Activated CD4-positive, alpha-beta T cell treated with anti-CD3 and anti-CD28 coated beads, Interleukin-10, Interleukin-2, amounts not matched to agents 100 ng/mL and 50 ng/mL, durations not matched to agents 16 hours and 8 hours (primary cell): Measurements from ENCODE around the gene PYDC2.

Experiments used
- DNase-seq: peaks from one replicate; pipeline ENCODE4 v3.0.0-alpha.2; 2020

Gene PYDC2

DNA sequence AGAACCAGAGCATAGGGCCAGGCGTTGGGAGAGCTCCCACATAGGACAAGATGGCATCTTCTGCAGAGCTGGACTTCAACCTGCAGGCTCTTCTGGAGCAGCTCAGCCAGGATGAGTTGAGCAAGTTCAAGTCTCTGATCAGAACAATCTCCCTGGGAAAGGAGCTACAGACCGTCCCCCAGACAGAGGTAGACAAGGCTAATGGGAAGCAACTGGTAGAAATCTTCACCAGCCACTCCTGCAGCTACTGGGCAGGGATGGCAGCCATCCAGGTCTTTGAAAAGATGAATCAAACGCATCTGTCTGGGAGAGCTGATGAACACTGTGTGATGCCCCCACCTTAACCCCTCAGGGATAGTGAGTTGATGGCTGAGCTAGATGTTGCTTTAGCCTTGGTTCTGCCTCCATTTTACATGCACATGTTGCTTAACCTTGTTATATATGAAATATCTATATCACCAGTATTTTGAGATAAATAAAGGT, at the start of gene PYDC2:
Gene PYDC2 (plus strand): TSS at position 51 of the 483 bp plus-strand sequence. CDS start 0 bp downstream, at position 51.
- no peak for DNase-seq

DNA sequence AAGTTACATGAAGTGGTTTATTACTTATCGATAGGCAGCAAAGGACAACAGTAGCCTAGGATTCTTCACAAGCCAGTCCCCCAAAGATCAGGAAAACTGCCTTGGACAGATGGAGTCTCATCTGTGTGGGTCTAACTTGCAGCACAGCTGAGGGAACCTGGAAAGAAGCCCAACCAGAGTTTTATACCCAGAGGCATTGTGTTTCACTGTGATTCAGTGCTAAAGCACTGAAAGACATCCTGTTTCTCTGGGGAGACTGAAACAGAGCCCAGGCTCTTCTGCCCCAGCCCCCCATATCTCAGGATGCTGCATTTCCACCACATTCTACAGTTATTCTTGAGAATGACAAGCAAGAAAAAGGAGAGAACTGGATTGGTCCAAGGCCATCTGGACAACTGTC, 48.2 kb upstream of the PYDC2 start:
- no peak for DNase-seq

DNA sequence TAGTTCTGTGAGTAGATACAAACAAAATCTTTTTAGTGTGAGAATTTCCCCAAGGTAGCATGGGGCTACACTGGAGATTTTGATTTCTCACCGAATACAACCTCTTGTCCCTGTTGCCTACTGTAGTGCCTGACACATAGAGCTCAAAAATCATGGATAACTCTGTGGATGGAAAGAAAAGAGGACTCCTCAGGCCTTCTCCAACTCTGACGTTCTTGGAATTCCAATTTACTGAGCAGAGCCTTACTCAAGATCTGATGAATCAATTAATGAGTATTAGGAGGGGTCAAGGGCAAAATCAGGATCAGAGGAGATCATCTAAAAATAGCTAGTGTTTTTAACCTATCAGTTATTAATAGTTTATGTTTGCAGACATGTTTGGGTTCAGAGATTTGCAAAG, 46.7 kb upstream of the PYDC2 start:
- DNase-seq: no peak

DNA sequence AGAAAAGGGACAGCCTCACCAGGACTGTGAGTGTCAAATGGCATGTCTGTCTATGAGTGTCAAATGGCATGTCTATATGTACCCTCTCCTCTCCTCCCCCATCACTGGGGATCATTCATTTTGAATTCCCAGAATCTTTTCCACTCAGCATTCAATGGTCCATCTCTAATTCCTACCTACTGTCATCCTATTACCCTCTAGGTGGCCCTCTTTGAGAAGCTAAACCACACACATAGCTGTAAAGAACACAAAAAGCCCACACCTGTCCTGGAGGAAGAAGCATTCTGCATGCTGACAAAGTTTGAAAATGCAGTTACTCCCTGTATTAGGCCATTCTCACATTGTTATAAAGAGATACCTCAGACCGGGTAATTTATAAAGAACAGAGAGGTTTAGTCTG, 46.2 kb upstream of the PYDC2 start:
- DNase-seq: no peak

DNA sequence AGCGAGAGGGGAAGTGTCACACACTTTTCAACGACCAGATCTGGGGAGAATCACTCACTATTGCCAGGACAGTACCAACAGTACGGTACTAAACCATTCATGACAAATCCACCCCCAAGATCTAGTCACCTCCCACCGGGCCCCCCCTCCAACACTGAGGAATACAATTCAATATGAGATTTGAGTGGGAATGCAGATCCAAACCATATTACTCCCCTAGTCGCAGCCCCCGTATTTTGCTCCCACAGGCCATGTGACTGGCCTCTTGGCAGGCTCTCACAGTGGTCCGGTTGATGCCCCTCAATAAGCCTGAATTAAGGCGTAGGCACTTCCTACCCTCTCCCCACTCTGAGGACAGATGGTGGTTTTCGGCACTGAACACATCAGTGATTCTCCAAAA, 45.4 kb upstream of the PYDC2 start:
- no peak for DNase-seq

DNA sequence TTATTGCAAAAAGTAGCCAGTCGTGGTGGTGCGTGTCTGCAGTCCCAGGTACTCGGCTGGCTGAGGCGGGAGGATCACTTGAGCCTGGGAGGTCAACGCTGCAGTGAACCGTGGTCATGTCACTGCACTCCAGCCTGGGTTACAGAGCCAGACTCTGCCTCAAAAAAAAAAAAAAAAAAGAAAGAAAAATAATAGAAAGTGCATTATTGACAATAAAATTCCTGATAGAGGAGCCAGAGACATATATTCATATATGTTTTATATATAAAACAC, 43.6 kb upstream of the PYDC2 start:
- no peak for DNase-seq

DNA sequence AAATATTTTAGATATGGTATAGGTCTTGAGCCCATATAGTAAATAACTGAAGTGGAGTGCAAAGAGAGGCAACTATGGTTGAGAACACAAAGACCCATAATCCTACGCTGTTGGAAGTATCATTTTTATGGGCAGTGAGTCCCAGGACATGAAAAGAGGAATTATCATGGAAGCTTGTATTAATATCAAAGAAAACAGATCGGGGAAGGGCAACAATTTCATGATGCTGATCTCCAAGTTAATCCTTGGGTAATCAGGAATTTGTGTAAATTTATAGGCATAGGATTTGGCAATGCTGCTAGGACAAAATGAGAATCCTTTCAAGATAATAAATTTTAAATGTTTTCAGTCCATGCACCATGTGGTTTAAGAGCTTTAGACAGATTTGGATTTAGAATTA, 40.2 kb upstream of the PYDC2 start:
- no peak for DNase-seq

DNA sequence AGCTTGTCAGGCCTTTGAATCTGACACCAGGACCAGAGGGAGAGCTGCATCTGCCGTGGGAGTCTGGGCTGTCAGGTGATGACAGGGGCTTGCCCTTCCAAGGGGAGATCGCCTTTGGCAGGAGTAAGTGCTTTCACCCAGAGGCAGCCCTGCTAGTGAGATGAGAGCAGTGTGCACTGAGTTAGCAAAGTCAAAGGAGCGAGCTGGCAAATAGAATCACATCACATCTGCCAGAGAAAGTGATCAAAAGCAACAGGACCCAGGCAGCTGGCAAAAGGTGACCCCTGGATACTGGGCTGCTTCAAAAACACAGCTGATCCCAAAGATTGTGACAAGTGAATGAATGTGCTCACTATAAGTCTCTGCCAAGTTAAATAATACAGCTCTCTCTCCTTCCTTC, 36.1 kb upstream of the PYDC2 start:
- DNase-seq: no peak

DNA sequence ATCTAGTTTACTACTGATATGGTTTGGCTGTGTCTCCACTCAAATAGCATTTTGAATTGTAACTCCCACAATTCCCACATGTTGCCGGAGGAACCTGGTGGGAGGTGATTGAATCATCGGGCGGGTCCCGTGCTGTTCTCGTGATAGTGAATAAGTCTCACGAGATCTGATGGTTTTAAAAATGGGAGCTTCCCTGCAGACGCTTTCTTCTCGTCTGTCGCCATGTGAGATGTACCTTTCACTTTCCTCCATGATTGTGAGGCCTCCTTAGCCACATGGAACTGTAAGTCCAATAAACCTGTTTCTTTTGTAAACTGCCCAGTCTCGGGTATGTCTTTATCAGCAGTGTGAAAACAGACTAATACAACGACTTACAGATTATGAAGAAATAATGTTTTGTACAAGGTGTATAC, 35.6 kb upstream of the PYDC2 start:
- no peak for DNase-seq

DNA sequence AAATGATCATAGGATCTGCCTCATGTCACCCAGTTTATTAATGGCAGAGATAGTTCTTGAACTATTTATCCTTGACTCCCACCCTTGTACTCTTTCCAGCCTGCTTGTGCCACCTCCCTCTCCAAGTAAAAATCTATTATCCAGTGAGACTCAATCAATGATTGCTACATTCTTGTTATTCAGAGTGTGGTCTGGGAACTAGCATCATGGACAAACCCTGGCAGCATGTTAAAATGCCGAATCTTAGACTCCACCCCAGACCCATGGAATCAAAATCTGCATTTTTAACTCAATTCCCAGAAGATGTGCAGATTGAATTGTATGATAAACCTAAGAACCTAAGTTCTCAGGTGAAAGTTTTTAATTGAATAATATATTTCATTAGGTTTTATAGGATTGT, 34.7 kb upstream of the PYDC2 start:
- DNase-seq: no peak

DNA sequence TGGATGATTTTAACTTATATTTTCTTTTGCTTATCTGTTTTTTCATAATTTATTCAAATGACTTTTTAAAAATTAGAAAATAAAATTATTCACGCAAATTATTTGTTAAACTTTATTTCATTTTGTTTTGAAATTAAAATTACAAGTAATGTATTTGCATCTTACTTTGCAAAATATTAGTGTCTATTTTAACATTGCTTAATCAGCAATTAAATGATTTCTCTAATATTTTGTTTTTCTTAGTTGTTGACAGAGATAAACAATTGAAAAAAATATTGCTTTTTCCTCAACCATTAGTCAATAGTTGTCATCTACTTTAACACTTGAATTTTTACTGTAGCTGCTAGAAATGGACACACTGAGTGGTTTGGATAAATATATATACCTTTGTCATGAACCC, 32.8 kb upstream of the PYDC2 start:
- DNase-seq: no peak

DNA sequence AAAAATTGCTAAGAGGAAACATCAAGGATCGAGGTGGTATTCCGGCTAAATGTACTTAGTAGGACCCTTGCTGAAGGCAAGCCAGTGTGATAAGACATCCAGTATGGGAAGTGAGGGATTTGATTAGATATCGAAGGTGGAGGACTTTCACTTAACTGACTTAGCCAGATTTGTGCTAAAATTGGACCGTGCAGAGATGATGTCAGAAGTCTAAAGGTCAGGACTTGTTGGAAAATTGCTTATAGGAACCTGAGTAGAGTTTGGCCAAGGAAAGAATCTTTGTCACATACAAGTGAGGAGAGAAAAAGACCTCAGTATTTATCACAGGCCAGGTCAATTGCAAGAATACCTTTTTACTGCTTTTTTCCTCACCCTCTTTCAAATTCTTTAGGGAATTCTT, 30.9 kb upstream of the PYDC2 start:
- no peak for DNase-seq

DNA sequence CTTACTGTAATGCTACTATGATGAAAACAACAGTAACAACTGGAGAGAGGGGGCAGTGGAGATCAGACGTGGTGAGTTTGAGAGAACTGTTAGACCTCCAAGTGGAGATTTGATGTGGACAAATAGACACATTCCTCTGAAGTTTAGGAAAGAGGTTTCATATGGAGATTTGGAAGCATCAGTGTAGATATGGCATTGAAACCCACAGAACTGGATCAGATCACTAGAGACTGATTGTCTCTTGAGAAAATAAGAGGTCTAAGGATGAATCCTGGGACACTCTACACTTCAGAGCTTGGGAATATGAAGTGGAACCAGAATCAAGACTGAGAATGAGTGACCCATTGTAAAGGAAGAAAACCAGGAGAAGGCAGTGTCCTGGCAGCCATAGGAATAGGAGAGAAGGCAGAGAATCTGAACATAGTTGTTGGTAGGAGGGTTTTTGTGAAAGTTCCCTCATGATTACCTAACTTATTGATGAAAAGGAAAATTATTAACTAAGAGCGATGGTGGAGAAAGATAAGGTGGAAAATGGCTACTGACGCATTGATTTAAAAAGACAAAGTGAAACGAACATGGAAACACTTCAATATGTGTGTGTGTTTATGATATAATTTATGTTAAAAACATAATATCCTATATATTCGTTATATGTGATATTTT, 29.7 kb upstream of the PYDC2 start:
- DNase-seq: no peak

DNA sequence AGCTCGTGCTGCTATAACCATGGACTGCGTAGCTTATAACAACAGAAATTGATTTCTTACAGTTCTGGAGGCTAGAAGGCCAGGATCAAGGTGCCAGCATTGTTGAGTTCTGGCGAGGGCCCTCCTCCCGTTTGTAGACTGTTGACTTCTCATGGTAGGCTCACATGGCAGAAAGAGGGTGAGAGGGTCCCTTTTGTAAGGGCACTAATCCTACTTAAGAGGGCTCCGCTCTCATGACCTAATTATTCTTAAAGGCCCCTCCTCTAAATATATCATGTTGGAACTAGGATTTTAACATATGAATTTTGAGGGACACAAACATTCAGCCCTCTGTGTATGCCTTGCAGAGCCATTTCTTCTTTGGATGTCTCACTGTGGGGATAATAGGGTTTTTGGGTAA, 28.8 kb upstream of the PYDC2 start:
- no peak for DNase-seq

DNA sequence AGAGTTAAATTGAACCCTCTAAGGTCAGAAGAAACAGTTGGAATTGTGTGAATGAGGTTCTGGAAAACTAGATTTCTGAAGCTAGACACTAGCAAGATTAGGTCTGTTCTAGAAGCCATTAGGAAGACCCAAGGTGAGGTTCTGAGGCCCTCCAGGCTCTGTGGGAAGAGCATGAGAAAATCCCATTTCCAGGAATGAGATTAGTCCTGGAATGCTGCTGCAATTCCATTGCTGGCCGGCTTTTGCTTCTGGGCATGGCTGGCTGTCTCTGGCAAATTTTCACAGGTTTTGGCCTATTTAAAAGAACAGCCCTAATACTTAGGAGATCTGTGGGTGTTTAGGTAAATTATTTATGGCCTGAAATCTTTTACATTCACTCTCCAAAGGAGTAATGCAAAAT, 26.9 kb upstream of the PYDC2 start:
- DNase-seq: no peak

DNA sequence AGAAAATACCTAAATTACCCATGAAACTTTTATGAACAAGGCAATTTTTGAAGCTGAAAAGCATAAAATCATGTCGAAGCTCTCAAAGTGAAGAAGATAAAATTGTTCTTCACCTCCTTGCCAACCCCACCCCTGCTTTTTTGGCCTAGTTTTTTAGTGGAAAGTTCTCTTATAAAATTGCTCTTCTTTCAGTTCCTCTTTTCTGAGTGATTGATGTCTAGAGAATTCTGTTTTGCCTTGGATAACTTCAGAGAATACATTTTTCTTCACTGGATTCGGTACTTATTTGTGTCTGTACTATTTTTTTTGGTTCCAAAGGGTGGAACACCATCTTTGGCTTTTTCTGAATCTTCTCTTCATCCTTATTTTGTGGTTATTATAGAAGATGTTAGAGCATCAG, 25.0 kb upstream of the PYDC2 start:
- DNase-seq: no peak

DNA sequence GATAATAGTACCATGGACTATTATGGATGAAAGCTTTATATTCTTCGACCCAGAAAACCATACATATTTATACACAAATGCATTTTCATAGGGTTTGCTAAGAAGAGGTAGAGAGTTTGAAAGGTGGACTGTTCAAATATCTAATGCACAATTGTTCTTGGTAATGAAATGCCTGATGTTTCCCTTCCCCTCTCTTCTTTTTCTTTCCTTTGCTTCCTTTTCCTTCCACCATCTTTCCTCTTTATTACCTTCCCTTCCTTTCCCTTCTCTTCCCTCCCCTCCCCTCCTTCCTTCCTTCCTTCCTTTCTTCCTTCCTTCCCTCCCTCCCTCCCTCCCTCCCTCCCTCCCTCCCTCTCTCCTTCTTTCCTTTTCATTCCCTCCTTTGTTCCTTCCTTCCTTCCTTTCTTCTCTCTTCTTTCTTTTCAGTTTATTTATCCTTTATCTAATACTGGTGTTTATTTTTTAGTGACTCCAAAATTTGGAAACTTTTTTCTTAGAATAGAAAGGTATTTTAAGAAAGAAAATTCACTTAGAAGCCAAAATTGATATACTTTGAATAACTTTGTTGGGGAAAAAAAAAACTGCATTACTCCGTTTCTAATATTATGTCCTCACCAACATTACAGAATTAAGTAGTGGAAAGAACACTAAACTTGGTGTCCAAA, 22.7 kb upstream of the PYDC2 start:
- DNase-seq: no peak

DNA sequence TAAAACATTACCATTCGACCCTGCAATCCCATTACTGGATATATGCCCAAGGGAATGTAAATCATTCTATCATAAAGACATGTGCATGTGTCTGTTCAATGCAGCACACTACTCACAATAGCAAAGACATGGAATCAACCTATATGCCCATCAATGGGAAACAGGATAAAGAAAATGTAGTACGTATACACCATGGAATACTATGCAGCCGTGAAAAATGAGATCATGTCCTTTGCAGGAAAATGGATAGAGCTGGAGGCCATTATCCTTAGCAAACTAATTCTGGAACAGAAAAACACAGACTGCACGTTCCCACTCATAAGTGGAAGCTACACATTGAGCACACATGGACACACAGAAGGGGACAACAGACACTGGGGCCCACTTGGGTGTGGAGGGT, 20.4 kb upstream of the PYDC2 start:
- no peak for DNase-seq

DNA sequence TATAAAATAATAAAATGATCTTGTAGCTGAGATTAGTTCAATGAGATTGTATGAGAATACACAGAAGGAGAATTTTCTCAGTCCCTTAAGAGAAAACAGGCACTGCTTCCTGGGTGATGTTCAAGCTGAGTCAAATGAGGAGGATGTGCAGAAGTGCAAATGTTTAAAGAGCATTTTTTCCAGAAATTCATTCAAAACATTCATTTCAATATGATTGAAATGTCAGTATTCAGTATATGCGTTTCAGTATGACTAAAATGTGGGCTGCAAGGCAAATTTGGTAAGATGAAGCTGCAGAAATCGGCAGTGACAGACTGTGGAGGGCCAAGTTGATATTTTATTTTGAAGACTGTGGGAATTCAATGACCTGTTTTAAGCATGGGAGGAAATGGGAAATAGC, 19.3 kb upstream of the PYDC2 start:
- peak; percentile 55 for DNase-seq

DNA sequence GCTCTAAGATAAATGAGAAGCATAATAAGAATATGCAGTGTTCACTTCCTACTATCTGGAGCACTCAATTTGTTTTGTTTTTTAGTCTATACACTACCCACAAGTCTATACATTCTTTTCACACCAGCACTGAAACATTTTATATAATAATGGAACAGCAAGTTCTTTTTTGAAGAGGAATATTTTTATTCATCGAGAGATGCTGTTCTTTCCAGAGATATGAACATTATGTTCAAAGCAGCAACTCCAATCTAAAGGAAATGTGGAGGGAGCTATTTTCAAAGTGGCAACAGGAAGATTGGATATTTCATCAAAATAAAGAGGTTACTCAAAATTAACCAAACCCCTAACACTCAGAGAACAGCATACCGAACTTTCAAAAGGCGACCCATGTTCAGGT, 16.4 kb upstream of the PYDC2 start:
- no peak for DNase-seq

DNA sequence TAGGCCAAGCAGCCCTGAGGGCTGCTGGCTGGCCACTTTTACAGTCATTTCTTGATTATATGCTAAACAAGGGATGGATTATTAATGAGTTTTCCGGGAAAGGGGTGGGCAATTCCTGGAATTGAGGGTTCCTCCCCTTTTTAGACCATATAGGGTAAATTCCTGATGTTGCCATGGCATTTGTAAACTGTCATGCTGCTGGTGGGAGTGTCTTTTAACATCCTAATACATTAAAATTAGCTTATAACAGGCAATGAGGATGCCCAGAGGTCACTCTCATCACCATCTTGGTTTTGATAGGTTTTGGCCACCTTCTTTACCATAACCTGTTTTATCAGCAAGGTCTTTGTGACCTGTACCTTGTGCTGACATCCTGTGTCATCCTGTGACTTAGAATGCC, 11.7 kb upstream of the PYDC2 start:
- DNase-seq: no peak

DNA sequence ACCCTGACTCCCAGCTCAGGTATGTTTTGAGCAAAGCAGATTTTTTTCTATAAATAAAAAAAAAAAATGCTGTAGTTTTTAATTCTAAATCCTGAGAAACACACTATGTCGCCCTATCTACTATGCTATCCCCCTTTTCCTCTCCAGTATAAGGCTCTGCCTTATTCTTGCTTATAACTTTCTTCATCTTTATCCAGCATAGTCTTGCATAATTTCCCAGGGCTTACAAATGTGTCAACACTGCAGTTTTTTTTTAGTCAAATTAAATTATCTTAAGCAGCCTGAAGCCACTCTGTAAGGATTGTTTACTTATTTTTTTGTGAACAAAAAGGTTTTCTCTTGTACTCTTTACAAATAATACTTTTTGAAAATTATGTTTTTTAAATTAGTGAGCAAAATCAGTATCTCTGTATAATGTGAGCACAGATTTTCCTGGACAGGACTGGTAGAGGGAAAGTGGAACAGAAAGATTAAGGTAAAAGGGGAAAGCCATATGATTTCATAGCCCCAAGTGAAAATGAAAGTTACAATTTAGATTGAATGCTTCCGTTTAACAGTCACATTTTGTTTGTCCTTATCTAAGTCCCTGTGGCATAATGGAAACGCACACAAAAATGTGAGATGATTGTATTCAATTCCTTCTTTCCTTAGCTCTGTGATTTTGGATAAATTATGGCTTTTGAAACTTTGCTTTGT, 5.6 kb upstream of the PYDC2 start:
- no peak for DNase-seq

DNA sequence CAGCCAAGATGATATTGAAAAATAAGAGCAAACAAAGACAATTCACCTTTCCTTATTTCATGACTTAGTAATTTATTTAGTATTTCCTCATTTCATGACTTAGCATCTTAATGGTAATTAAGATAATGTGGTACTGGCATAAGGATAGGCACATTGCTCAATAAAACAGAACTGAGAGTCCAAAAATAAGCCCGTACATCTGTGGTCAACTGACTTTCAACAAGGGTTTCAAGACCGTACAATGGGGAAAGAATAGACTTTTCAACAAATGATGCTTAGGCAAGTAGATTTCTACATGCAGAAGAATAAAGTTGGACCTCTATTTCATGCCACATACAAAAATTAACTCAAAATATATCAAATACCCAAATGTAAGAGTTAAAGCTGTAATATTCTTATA, 603 bp upstream of the PYDC2 start:
- no peak for DNase-seq

DNA sequence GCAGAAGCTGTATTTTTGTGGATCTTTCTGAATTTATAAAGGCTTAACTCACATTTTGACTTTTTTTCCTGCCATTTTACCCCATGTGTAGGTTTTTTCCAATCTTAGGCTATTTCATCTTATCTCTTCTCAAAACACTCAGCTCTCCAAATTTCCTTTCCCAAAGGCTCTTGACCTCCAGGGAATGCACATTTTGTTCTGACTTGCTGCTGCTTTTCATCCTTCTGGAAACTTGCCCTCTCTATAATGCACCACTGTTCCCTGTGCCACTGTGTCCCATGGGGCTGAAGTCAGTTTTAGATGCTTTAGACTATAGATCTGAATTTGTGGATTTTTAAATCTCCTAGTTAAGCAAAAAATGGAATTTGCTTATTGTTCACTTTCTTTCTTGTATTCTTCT, 9.1 kb downstream of the PYDC2 start:
- no peak for DNase-seq

DNA sequence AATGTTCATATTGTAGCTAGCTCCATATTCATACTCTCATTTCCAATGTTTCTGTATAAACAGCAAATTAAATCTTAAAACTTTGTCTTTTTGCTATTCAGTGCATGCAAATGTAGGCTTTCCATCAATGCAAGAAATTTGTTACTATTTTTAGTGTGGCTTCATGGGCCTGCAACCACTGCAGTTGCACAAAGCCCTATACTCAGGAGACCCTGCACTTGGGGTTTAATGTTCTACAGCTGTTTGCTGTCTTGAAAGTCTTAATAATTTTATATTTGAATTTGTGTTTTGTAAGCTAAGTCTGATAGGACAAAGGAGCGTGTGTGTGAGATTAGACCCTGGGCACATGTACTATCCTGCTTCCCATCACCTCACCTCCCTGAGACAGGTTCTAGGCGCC, 9.6 kb downstream of the PYDC2 start:
- DNase-seq: no peak
